ENCODE results near the gene TBC1D21.

- TF ChIP-seq POLR2A (IDR thresholded peaks at IDR 0.05) (no peak), CTCF (IDR thresholded peaks at IDR 0.05 in 4 of 5, conservative IDR thresholded peaks at IDR 0.05 in 1 of 5) (no peak)
Observed at GRCh38 chr15:73845507-73845906, 27.9 kb upstream of the TBC1D21 start.

Measured in gastrocnemius medialis (tissue), 4 donors.